Stimulated activated naive CD4-positive, alpha-beta T cell treated with Interleukin-2 at 50 U/mL for 16 hours (primary cell): Measurements from ENCODE around the gene KCNH6.
A peak's percentile ranks its signal among the peaks of the same experiment; 100 is the strongest.

Source experiments
- DNase-seq: peaks from one replicate; lab custom pipeline; 2025; lab: John Stamatoyannopoulos, UW

Gene KCNH6

GRCh38 chr17:63511331-63511730 lies 11.8 kb upstream of the KCNH6 start:
- no peak for DNase-seq

DNA sequence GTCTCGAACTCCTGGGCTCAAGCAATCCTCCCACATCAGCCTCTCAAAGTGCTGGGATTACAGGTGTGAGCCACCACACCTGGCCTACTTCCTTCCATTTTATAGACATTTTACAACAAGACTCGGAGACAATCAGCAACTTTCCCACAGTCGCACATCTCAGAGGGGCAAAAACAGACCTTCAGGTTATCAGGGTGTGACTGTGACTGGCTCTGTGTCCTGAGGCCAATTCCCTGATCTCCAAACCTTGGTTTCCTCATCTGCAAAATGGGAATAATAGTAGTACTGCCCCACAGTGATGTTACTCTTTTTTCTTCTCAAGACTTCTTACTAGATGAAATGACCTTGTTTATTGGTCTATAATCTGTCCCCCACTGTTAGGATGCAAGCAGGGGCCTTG lies 10.8 kb upstream of the KCNH6 start:
- DNase-seq, result no peak

- DNase-seq, result no peak
Measured at GRCh38 chr17:63512896-63513644, 10.1 kb upstream of the KCNH6 start.

DNA sequence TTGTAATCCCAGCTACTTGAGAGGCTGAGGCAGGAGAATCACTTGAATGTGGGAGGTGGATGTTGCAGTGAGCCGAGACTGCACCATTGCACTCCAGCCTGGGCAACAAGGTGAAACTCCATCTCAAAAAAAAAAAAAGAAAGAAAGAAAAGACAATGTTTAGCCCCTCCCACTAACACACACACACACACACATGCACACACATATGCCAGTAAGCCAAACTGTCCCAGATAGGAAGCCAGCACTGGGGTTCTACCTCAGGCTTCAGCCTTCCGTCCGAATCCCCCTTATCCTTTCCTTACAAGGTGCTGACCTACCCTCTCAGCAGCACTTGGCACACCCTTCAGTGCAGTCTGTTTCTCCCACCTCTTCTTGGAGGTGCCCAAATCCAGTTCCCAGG lies 8.7 kb upstream of the KCNH6 start:
- DNase-seq, result no peak

GRCh38 chr17:63514974-63515373 lies 8.2 kb upstream of the KCNH6 start:
- no peak for DNase-seq

- no peak for DNase-seq
Measured at GRCh38 chr17:63515426-63515825, 7.7 kb upstream of the KCNH6 start.

DNA sequence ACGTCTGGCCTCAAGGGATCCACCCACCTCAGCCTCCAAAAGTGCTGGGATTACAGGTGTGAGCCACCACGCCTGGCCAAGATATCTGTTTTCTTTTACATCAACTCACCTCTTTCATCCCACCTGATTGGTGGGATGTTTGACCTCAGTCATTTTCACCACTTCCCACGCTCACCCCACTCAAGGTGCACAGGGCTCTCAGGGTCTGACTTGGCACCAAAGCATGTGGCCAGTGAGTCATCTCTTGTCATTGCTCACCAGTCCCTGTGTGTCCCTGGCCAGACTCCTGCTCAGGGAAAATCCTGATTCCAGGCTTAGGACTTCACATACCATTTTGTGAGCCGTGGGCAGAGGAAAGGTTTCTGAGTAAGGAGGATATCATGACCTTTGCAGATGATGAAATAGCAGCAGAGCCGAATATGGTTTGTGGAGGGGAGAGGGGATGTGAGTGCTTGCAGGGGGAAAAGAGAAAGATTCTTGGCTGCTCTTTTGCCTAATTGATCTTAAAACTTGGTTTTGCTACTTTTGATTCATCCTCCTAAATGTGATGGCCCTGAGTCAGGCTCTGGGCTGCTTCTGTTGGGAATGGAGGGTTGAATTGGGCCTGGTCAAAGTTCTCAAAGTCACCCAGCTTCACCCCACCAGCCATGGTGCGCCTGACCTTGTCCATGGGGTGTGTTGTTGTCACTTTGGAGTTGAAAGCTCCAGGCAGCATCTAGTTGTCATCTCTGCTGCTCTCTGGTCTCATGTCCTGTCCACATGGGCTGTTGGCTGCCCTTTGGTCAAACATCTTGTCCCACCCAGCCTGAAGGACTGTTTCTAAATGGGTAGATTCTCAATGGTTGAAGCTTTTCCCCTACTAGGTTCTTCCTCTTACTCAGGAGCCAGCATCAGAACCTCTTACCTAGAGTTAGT lies 6.0 kb upstream of the KCNH6 start:
- peak; percentile 47 for DNase-seq

GRCh38 chr17:63517825-63518534 lies 5.2 kb upstream of the KCNH6 start:
- no peak for DNase-seq

DNA sequence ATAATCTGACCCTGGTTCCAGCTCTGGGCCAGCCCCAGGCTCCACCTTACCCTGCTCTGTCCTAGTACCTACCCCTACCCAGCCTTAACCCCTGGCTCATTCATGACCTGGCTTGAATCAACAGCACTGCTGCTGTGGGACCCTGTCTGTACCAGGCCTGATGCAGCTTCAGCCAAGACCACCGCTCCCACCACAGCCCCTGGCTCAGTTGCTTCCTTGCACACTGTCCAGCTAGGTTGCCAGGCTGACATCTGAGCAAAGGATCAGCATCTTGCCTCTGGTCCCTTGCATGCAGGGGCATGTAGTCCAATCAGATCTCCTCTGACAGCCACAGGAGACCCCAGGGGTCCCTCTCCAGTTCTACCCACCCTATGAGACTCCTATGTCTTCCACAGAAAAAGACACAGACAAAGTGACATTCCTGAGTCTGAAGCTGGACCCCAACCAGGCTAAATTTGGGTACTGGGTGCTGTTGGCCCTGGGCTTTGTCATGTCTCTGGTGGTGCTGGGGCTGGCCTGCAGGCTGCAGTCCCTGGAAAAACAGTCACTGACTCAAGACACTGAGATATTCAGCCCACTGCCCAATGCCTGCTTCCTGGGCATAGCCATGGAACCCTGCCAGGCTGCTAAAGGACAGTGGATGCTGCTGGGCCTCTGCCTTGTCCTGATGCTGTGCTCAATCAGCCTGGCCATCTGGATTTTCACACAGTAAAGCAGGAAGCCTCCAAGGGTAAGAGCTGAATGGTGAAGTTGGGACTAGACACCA lies 3.9 kb upstream of the KCNH6 start:
- DNase-seq, result no peak

DNA sequence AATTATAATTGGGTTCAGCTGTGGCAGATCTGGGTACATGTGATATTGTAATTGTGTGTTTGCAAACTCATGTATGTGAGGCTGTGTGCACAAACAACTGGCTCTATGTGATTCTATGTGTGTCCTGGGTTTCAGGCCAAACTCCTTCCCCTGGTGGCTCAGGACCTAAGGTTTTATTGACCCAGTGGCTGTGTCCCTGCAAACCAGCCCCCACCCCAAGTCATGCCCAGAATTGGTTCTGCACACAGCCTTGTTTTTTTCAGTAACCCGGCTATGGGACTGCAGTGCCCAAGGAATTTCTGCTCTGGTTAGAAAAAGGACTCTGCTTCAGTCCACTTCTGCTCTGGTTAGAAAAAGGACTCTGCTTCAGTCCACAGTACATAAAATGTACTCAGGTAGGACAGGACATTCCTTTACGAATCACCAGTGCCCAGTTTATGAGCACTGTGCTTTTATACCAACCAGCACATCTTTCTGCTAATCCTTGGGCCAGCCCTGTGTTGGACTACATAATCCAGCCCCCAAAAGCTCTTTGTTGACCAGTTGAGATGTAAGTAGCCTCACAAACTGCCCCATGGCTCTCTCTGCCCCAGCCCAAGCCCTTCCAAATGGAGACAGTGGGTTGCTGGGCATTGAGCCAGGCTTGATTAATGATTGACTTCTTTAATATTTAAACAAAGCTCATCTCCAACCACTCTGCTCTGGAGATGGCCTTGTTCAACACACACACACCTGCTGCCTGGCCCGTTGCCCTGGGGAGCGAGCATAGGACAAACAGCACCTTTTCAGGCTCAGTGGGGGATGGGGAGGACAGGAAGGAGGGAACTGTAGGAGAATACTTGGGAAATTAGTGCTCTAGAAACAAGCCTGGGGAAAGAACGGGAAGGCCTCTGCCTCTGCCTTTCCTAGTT lies 2.9 kb upstream of the KCNH6 start:
- DNase-seq, result no peak

DNA sequence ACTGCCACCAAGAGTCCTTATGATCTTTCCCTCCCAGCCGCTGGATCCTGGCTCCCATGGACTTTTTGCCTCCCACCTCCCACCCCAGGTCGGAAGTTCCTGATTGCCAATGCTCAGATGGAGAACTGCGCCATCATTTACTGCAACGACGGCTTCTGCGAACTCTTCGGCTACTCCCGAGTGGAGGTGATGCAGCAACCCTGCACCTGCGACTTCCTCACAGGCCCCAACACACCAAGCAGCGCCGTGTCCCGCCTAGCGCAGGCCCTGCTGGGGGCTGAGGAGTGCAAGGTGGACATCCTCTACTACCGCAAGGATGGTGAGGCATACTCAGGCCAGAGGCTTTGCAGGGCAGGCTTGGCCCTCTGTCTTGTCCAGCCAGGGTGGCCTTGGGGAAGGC lies 893 bp downstream of the KCNH6 start:
- DNase-seq, result no peak

DNA sequence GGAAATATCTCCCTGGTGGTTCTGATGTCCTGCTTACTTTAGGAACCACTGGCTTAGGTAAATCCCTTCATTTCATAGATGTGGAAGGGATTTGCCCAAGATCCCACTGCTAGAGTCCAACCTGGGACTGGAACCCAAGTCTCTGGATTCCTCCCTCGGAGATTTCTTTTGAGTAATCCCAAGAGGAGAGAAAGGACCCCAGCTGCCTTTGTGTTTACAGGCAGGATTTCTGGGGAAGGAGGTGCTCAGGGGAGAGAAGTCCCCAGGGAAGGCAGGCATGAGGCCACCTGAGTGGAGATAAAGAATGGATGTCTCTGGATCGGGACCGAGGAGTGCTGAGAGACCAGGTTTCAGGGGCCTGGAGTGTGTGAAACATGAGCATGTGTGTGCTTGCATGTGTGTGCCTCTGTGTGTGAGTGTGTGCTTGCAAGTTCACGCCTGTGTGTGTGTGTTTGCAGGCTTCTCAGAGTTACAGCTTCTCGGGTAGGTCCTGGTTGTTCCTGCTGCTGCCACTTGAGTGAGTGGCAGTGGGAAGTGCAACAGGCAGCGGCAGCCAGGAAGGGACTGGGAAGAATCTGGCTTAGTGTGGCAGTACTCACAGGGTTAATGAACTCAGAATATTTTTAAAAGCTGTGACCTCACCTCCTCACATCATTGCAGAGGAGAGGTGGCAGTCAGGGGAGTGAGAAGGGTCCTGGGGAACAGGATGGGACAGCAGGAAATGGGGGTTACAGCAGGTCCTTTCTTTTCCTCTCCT lies 2.2 kb downstream of the KCNH6 start:
- no peak for DNase-seq

DNA sequence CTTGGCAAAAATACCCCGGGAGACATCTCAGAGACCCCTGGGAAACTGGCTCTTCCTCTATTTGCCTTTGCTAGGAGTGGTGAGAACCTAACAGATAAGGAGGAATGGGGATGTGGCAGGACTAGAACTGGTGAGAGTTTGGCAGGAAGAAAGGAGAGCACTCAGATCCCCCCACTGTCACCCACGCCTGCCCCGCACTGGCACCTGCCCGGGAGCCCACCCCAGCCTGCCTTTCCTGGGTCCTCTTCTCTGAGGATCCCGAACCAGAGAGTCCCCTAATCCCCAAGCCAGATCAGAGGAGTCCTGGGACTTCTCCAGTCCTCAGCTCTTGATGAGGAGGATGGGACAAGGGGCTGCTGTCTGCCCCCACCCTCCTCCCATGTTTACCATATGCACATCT lies 3.7 kb downstream of the KCNH6 start:
- no peak for DNase-seq

DNA sequence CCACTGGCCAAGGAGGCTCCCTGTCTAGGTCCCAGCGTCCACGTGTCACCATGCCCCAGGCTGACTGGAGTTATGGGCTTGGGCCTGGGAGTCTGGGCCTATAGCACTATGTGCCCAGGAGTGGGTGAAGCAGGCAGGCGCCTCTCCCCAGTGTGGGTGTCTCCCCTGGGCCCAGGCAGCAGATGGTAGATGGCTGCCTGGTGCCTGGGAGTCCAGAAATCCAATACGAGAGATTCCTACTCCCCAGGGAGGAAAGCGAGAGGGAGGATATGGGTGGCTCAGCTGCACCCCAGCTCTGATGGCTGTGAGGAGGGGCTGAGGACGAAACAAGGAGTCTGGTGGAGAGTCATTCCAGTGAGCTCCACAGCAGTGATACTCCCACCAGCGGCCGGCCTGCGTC lies 5.0 kb downstream of the KCNH6 start:
- no peak for DNase-seq

DNA sequence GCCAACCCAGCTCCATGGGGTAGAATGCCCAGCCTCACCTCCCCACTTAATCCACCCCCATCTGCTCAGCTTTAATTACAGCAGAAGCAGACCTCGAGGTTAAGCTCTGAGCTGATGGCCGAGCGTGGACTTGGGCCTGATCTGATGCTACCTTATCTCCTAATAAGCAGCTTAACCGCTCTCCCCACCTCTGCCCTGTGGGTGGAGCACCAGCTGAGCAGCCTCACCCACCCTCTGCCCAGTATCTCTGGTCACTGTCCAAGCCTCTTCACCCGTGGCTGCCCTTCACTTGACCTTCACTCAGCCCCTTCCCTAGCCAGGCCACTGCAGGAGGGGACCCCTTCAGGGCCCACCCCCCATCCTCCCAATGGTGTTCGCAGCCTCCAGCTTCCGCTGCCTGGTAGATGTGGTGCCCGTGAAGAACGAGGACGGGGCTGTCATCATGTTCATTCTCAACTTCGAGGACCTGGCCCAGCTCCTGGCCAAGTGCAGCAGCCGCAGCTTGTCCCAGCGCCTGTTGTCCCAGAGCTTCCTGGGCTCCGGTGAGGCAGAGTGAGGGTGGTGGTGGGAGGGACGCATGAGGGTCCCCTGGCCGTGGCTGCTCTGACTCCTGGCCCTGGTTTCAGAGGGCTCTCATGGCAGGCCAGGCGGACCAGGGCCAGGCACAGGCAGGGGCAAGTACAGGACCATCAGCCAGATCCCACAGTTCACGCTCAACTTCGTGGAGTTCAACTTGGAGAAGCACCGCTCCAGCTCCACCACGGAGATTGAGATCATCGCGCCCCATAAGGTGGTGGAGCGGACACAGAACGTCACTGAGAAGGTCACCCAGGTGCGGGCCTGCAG lies 6.8 kb downstream of the KCNH6 start:
- no peak for DNase-seq

DNA sequence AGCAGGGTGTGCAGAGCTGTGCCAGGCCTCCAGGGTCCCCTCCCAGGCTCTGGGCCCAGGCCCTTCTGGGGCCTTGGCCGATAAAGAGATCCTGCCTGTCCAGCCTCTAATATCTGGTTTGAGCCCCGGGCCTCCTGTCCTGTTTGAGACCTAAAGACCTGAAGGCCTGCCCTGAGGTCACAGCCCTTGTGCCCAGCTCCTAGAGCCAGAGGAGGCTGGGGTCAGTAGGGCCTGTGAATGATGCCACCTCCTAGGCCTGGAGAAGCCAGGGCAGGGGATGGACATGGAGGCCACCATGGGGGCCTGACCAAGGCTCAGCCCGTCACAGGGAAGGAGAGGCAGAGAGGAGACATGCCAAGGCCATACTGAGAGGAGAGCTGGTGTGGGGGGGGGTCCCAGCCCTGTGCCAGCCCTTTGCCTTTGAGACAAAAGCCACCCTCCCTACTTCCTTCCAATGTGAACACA lies 7.4 kb downstream of the KCNH6 start:
- DNase-seq, result no peak

GRCh38 chr17:63531022-63531965 lies 8.1 kb downstream of the KCNH6 start:
- DNase-seq, result no peak
